NCI-H2171 treated with DMSO at 0.1 percent for 48 hours (cell line): ENCODE data around the gene DMGDH.

ENCODE experiments used
- DNase-seq: peaks from one replicate; lab custom pipeline; 2025; lab: John Stamatoyannopoulos, UW

DMGDH gene

DNA sequence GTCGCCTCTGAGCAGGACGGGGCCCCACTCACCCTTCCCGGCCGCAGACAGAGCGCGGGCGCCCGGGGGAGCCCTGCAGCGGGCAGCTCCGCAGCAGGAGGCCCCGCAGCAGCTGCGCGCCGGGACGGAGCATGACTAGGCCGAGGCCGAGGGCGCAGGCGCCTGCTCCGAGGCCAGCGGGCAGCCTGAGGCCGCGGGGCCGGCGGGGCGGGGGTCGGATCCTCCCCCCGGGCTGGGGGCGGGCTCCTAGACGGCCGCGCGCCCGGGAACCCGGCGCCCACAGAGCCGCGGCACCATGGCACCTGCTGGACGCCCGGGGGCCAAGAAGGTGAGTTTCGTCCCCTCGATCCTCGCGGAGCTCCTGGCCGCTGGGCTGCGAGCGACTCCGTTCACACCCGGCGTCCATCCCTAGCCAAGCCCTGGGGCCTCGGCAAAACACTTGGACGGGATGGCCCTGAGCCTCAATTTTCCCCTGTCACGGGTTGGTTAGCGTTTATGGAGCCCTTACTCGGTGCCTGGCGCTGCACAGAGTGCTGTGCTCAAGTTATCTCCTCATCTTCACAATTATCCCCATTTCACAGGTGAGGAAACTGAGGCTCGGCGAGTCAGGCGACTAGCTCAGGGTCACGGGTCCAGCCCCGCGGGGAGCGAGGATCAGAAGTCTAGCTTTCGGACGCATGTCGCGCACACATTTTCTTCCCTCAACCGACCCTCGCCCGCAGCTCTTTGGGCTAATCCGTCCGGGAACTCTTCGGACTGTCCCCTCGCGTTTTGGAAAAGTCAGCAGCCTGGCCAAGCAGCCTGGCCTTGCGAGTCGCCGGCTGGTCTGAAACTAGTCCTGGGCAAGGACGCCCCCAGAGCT, at the start of gene DMGDH, which contains the start of gene BHMT2:
DMGDH (minus strand) TSS at position 187 of the 862 bp plus-strand sequence; CDS start at position 133, 54 bp downstream.
BHMT2 (plus strand) TSS at position 280 of the 862 bp plus-strand sequence; CDS start at position 296, 16 bp downstream.
- no peak for DNase-seq

DNA sequence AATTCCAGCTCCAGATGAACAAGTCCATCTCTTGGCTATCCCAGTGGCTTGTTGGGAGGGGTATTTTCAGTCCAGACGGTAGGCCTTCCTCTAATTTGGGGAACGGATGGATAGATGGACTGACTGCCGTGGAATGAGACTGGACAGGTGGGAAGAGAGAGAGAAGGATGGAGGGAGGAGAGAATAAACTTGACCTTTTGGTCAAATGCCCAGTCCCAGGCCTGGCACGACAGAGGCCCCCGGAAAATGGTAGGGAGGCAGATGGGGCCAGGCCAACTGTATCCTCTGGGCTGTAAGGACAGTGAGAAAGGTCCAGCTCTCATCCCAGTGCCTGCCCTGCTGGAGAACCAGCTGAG, 43.2 kb upstream of the DMGDH start:
- no peak for DNase-seq

DNA sequence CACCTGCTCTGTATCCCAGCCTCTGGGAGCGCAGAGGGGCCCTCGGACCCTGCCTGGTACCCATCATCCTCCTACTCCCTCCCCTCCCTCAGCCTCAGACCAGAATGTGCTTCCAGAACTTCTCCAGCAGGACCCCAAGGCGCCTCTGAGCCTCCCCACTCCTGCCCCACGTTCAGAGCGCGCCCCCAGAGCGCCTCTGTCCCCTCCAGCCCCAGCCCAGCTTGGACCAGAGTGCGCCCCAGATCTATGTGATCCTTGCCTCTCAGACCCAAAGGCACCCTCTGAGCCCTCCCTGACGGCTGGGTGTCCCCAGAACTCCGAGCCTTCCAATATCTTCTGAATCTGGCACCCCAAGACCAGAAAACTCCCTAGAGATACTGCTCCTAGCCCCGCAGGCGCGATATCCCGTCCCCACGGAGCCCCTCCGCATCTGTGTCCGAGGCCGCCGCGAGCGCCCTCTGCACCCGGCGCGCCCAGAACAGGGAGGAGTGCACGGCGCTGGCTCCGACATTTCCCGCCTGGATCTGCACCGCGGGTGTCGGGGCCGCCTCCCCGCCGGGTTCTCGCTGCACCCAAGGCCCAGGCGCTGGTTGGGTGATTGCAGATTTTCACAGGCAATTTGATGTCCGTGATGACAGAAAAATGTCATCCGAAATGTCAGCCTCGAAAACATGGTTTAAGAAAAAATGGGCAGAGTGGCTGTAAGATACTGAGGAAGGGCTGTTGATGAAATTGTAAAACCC, 42.7 kb upstream of the DMGDH start:
- DNase-seq, result no peak

DNA sequence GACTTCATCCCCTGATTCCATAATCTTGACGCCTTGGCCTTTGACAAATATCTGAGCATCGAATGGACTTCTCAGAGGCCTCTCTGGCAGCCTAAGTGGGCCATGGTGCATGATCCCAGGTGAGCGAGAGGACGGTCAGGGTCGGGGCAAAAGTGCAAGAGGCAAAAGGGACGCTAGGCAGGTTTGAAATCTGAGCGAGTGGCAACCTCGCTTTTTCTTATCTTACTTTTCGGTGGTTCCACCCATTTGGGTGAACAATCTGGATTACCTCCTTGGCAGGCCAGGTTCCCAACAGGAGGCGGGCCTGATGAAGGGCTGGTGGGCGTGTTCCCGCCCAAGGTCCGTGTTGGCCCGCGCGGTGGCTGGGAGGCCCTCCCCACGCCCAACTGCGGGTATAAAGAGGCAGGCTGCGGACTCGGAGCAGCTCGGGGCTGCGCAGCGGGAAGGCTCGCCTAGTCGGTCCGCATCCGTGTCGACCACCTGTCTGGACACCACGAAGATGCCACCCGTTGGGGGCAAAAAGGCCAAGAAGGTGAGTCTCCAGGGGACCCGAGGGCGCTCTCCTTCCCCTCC, 42.0 kb upstream of the DMGDH start, which contains the start of gene BHMT:
BHMT (plus strand) TSS at position 423 of the 573 bp plus-strand sequence; CDS start at position 500, 77 bp downstream.
- no peak for DNase-seq

DNA sequence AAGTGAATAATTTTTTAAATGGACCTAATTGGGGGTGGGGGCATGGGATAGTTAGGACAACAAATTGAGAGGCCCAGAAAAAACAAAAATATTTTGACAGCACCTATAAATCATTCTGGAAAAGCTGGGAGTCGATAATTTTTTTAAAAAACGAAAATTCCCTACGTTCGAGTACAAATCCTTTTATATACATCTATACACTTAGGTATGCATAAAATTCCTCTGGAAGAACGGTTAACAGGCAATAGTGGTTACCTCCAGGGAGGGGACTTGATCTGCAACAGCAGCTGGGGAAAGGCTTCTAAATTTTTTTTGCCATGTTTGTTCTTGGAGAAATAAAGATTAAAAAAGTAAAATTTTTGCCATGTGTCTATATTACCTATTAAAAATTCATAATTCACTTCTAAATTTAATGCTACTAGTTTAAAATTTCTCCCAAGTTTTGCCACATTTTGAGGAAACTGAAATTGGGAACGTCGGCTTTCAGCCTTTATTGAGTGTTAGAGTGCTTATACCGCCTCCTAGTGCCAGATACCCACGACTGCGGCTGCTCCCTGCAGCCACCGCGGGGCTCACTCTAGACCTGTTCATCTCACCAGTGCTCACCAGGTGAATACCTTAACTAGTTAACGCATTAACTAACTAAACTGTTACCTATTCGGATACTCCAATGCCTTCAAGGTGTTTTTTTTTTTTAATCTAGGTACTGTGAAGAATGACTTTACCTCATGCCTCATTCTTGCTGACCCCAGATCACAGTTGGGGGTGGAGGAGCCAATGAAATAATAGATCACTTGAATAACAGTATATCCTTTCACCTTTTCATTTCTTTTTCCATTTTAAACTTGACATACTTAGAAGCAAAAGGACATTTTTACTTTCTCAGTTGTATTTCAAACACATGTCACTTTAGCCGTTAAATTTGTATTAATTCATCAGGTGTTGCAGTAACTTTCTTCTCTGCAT, 40.3 kb upstream of the DMGDH start:
- DNase-seq, result no peak

DNA sequence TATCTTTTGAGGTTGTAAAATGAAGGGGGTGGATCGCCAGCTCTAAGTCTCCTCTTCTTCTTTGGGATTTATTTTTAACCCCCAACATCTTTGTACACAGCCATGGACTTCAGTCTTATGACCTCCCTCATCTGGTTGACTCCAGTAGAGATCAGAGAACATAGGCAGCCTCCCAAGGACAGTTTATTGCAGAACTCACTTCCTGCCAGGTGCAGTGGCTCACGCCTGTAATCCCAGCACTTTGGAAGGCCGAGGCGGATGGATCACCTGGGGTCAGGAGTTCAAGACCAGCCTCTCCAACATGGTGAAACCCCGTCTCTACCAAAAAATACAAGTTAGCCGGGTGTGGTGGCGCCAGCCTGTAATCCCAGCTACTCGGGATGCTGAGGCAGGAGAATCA, 39.3 kb upstream of the DMGDH start:
- DNase-seq, result no peak

DNA sequence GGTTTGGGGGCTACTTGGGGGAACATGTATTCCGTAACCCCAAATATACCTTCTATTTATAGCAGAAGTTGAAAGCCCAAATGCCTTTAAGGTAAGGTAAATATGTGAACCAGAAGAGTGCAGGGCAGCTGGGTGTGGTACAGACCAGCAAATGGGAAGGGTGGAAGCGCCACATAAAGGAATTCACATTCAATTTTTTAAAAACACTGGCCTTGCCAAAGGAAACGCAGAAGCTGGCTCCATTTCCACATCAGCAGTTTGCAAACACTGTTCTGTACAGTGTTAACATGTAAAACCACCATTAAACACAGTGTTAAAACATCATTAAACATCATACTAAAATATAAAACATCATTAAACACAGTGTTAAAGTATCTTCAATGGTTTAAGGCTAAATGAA, 38.6 kb upstream of the DMGDH start:
- DNase-seq, result no peak

DNA sequence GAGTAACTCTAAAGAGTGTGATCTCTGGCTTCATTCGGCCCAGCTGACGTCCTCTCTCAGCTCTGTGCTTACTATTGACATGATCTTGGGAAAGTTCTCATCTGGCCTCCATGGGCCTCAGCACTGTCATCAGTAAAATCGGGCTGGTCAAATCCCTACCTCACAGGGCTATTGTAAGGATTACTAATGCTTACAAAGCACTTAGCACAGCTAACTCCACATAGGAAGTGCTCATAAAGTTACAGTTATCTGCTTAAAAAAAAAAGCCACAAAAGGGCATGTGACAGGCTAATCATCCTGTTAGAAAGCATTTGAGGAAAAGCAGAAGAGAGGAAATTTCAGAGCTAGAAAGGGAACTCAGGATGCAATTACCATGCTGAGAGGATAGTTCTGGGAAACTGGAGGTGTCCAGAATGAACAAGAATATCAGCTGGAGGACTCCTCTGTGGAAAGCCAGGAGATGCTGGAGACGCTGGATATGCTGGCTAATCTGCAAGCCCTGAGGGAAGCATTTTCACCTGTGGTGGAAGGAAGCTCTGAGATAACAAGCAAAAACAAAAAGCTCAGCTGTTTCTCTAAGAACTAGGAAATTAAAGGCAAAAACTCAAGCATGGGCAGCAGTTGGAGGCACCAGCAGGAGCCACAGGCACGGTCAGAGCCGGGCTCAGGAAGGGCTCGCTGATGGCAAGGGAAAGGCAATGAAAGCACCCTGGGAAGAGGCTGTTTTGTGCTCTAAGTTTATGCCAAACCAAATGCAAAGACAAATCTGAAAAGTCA, 37.7 kb upstream of the DMGDH start:
- no peak for DNase-seq

DNA sequence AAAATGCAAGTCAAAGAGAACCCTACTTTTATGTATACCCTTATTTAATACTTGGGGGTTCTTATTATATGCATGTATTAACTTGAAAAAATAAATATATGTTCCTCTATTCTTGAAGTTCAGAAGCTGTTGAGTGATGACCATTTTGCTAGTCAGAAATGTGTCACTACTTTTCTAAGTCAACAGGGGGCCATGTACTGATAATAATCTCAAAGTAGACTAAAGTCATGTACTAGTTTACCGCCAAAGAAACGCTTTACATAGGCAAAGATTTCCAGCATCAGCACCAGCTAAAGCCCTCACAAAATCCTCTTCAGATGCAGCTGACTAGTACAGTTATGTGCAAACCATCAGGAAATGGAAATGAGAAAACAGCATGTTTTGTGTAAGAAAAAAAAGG, 36.4 kb upstream of the DMGDH start:
- no peak for DNase-seq

DNA sequence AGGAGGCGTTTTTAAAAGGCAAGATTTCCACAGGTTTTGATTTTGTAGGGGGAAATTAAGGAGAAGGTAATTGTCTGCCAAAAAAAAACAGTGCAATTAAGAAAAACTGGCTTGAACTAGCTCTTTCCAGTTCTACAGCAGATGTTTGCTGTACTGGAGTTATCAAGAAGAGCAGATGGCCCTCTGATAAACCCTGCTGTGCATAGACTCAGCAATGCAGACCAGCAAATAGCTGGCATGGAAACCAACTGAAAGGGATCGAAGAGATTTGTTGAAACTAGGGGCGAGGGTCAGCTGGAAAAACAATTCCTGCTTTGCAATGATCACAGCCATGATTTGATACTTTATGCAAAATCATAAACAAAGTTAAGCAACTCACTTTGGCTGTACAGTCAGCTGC, 24.3 kb upstream of the DMGDH start:
- DNase-seq, result peak; percentile 85

DNA sequence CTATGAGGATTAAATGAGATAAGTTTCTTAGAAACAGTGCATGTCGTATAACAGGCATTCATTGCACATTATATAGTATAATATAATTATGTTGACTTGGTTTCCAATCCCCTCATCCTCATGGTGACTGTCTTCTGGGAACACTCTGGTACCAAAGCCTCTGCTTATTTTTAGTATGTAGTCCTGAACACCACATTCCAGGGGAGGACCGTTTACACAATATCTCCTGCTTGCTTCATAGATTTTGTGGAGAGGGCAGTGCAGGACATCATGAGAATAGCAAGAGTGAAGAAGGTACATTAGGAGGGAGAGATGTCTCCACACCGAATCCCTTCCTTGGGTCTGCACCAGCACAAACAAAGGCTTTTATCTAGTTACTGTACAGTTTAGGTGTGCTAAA, 21.6 kb upstream of the DMGDH start:
- no peak for DNase-seq

DNA sequence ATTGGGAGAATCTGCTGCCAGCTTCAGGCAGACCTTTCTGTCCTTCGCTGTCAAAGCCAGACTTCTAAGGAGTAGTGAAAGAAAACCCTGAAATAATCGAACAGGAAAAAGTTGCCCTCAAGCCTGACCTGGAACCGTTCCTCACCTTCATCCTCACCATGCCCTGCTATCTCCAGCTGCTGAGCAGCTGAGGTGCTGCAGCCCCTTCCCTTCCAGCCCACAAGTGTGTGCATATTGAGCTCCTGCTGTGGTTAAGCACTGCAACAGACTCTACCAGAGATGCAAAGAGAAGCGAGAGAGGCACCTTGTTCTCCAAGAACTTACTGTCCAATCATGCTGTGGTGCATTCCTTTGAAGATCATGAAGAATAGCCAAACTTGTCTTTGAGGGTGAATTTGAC, 19.0 kb upstream of the DMGDH start:
- DNase-seq, result no peak

DNA sequence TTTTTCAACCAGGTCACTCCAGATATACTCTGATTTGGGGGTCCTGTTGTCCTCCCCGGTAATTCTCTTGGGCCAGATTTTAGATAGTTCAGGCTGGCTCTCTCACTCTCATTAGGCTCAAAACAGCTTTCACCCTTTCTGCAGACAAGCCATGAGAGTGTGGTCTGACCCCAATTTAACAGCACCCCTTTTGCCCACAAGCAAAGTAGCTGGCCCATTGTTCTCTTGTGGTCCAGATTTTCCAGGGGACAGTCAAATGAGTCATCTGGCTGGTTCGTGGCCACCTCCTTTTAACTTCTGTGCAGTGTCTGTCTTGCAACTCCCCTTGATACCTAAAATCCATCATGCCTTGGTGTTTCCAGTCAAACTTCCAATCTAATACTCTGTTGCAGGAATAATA, 16.6 kb upstream of the DMGDH start:
- no peak for DNase-seq

DNA sequence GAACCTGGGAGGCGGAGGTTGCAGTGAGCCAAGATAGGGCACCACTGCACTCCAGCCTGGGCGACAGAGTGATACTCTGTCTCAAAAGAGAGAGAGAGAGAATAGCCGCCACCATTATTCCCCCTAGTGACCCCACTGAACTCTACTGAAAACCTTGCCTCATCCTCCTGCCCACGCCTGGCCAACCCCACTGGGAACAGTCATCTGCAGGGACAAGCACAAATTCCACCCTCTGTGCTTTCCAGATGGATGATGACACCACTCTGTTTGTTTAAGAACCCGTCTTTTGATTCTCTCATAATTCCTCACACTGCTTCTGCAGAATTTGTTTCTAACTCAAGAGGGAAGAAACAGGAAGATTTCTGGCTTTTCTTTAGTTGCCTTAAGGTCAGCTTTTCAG, 12.3 kb upstream of the DMGDH start:
- DNase-seq, result no peak

DNA sequence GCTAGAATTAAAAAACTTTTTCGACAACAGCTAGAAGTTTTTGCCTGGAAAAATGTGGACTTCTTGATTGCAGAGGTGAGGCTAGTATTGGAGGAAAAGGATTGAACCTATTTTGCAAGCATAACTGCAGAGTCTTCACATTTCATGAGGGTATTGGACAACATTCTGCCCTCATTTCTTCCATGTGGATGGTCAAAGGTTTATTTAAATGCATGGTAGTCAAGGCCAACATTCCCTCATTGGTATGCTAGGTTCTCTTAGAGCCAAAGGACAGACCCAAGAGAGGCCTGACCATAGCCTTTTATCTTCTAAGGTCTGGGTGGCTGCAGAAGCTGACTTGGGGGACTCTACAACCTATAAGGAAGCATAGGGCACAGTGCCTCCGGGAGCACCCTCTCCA, 11.3 kb upstream of the DMGDH start:
- no peak for DNase-seq

DNA sequence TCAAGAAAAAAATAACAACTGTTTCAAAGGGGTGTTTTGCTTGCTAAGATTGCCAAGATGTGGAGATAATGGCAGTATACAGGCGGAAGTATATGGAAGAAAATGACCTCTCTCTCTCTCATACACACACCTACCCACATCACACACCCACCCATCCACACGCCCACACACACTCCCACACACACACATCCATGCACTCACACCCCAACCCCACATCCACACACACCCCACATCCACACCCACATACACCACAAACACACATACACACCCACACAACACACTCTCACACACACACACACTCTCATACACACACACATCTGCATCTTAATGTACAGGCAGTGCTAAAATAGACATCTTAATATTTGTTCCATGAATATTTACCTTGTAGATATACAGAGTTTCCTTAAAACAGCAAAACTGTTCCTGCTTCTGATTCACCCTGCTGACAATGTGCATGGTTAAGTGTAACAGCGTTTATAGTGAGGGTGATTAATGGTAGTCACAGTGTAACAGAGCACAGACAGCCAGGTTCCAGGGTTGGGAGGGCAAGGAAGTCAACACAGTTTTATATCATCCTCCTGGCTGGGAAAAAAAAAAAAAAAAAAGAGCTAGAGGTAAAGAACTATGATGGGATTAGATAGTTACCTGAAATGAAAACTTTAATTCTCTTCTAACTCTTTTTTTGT, 8.3 kb upstream of the DMGDH start:
- no peak for DNase-seq

DNA sequence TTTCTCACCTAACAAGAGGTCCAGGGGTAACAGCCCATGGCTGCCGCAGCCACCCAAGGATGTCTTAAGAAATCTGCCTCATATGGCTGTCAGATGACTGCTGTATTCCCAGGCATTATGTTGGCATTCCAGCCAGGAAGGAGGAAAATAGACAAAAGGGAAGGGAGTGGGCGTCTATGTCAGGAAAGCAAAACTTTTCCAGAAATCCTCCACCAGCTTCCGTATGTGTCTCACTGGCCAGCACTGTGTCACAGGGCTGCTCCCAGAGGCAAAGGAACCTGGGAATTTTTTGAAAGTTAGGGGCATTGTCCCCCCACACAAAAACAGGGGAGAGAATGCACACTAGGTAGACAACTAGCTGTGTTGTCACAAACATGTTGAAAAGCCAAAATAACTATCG, 7.3 kb upstream of the DMGDH start:
- no peak for DNase-seq

DNA sequence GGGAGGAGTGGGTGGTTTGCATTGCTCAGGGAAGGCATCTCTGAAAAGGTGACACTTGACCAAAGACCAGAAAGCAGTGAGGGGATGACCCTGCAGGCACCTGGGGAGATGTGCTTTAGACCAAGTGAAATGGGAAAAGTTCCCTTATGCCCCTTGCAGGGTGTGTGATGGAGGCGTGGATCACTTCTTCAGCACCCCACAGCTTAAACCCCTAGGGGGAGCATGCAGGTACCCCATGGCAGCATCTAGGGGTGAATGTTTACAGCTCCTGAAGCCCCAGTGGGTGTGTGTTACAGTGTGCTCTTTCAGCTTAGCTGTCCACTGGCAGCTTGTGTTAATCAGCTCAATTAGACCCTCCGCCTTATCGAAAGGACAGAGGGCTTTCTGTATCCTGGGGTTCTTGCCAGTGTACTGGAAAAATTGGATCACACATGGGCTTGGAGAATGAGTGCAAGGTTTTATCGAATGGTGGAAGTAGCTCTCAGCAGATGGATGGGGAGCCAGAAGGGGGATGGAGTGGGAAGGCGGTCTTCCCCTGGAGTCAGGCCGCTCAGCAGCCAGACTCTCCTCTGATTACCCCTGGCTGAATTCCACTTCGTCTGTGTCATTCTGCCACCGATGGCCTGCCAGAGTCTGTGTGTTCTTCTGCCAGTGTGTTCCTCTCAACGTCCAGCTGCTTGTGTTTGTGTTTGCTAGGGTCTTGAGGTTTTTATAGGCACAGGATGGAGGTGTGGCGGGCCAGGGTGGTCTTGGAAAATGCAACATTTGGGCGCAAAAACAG, 6.4 kb upstream of the DMGDH start:
- DNase-seq, result no peak

DNA sequence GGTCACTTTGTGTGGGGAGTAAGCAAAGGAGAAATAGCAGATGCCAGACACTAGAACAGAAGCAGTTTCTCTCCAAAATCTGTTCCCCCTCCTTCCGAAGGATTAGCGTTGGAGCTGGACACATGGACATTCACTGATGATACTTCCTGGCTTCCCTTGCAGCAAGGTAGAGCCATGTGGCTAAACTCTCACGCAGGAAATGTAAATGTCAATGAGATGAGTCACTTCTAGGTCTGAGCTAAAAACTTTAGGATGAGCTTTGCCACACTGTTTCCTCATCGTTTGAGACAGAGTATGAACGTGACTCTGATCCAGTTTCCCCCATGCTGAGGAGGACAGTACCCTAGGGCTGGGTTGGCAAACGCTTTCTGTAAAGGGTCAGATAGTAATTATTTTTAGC, 5.2 kb upstream of the DMGDH start:
- DNase-seq, result no peak

DNA sequence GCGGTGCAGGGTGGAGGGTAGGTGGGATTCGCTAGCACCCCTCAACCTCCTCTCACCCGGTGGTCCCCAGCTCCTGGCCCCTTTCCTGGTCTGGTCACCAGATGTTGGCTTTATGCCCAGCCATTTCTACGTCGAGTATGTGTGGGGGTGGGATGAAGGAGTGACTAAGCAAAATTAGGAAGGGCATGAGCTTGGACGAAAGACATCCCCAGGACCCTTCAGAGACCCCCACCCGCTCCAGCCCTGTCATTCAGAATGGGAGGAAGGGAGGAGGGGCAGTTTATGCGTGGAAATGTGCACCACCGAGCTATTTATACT, 835 bp upstream of the DMGDH start:
- no peak for DNase-seq
